Hair follicle dermal papilla cell (primary cell): ENCODE results near the gene SCGB1C1. TPM values are rescaled to one million over a fixed set of nuclear protein-coding genes. Genes with fewer than 3 reads are reported as not detected.

Experiments used
- small RNA-seq: library from RNA; depleted of rRNA; stranded (forward); fragments of <200 nt; gene quantifications from one replicate; pipeline ENCODE3, GENCODE V24; 2012
- total RNA-seq: library from RNA; depleted of rRNA; stranded (reverse); fragments of >200 nt; gene quantifications from 2 replicates; pipeline ENCODE4 v1.2.3, GENCODE V29; 2012

SCGB1C1 gene
- not detected in 2 replicates for total RNA-seq

GRCh38 chr11:192674-193128, at the start of gene SCGB1C1:
Gene SCGB1C1 (plus strand): TSS chr11:193078. CDS start chr11:193100, 22 bp downstream.

DNA sequence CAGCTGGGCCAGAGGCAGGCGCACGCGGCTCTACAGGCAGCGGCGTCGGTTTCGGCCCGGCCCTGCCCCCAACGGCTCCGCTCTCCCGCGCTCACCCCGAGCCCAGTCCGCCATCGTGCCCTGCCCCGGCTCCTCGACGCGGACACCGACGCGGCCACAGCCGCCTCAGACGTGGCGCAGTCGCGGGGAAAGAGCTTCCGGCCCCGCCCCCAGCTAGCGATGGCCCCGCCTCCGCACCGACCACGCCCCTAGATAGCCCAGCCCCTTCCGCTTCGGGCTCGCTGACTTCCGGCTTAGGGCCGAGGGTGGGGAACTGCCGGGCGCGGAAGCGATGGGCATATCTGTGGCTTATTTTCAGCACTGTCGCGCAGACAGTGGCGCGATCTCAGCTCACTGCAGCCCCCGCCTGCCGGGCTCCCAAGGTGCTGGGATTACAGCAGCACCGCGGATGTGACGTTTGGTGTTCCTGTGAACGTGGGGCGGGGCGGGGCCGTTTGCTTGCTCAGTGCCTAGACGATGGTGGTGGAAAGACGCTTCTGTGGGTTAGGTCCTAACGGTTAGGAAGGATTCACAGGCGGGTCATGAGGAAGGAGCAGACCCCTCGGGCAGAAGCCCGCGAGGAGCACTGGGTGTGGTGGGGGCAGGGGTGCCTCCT, 14.5 kb downstream of the SCGB1C1 start, which contains the start of the genes BET1L and RIC8A:
Gene BET1L, minus strand, starts transcription at position 192 of the 655 bp plus-strand sequence. Its CDS starts 78 bp downstream, at position 114.
Gene RIC8A, plus strand, starts transcription at position 501 of the 655 bp plus-strand sequence. CDS start 1,147 bp downstream, outside the sequence.

DNA sequence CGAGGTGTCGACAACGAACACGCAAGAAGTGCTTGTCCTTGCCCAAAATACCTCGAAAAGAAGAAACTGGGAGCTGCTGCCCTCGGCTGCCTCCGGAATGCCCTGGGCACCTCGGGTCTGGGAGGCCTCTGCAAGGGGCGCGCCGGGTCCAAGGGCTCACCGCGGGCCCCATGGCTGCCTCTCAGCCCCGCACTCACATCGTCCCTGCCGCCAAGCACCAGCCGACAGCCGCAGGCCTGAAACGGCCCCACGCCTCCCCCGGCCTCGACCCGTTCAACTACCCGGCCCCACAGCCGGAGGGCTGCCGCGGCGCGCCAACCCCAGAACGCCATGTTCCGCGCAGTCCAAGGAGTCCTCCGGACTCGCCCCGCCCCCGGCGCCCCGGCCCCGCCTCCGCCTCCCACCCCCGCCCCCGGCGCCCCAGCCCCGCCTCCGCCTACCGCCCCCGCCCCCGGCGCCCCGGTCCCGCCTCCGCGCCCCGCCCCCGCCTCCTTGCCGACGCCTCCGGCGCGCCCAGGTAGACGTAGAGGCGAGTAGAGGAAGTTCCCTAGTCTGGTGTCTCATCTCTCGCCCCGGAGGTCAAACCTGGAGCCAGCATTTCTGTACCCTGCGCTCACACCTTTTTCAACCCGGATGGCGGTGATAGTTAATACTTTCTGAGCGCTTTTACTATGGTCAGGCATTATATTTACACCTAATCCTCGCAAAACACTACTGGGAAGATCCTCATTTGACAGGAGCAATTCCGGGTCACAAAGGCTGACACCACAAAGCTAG, 43.3 kb downstream of the SCGB1C1 start, which contains the start of gene SIRT3:
Gene SIRT3, minus strand, starts transcription at position 346 of the 777 bp plus-strand sequence. Its CDS starts 14 bp downstream, at position 332.

GRCh38 chr11:236774-237767, 44.2 kb downstream of the SCGB1C1 start, which contains the start of gene PSMD13:
Gene PSMD13 (plus strand): TSS chr11:236976. CDS start chr11:237050, 74 bp downstream.

Small RNA genes within 50 kb of the gene (small RNA-seq; reads per million reads assigned to genes)
- gene RNU6-447P: not detected

Other genes with a start within 250 kb of the SCGB1C1 start
- 45.1 and 48.7 TPM in 2 replicates for gene BET1L, start 14.3 kb downstream of the SCGB1C1 start, total RNA-seq
- gene RIC8A, start 14.6 kb downstream of the SCGB1C1 start, total RNA-seq: 172 and 182 TPM in 2 replicates
- 8.0 and 16.1 TPM in 2 replicates for gene SIRT3, start 43.3 kb downstream of the SCGB1C1 start, total RNA-seq
- 94.1 and 117 TPM in 2 replicates for gene PSMD13, start 43.9 kb downstream of the SCGB1C1 start, total RNA-seq
- not detected in 2 replicates for gene NLRP6, start 85.3 kb downstream of the SCGB1C1 start, total RNA-seq
- 16.9 and 28.1 TPM in 2 replicates for gene PGGHG, start 96.0 kb downstream of the SCGB1C1 start, total RNA-seq
- not detected in 2 replicates for gene IFITM5, start 106.4 kb downstream of the SCGB1C1 start, total RNA-seq
- gene IFITM2, start 114.7 kb downstream of the SCGB1C1 start, total RNA-seq: 34.5 and 57.3 TPM in 2 replicates
- 182 and 187 TPM in 2 replicates for gene IFITM1, start 121.0 kb downstream of the SCGB1C1 start, total RNA-seq
- 147 and 163 TPM in 2 replicates for gene IFITM3, start 127.8 kb downstream of the SCGB1C1 start, total RNA-seq
- 1.5 and 3.7 TPM in 2 replicates for gene B4GALNT4, start 176.4 kb downstream of the SCGB1C1 start, total RNA-seq
- 3.8 and 4.7 TPM in 2 replicates for gene PKP3, start 201.1 kb downstream of the SCGB1C1 start, total RNA-seq
- 11.5 and 13.6 TPM in 2 replicates for gene SIGIRR, start 221.9 kb downstream of the SCGB1C1 start, total RNA-seq
- not detected in 2 replicates for gene ANO9, start 248.9 kb downstream of the SCGB1C1 start, total RNA-seq